HEK293T (cell line): ENCODE data around the gene PLEKHH1.

Source experiments
- ARNT ChIP-seq: fragments of 450-650 bp; IDR thresholded peaks from 2 replicates; pipeline ENCODE4 v1.6.1; 2017; ENCODE audit warnings: mild to moderate bottlenecking
- BHLHE40 ChIP-seq: fragments of 450-650 bp; IDR thresholded peaks from 2 replicates; pipeline ENCODE4 v1.6.1; 2016; ENCODE audit warnings: mild to moderate bottlenecking, moderate library complexity, borderline replicate concordance
- SP1 ChIP-seq: fragments of 450-650 bp; IDR thresholded peaks from 2 replicates; pipeline ENCODE4 v1.6.1; 2017
- SUZ12 ChIP-seq: fragments of 450-650 bp; IDR thresholded peaks from 2 replicates; pipeline ENCODE4 v1.6.1; 2016; ENCODE audit warnings: mild to moderate bottlenecking

GRCh38 chr14:67636361-67636919 lies 103.3 kb downstream of the PLEKHH1 start:
- TF ChIP-seq BHLHE40 (no peak), SP1 (no peak), ARNT (no peak), SUZ12 (no peak)
